MM.1S (cell line): ENCODE measurements around the gene SGPL1.

Source experiments
- DNase-seq: peaks from one replicate; pipeline ENCODE4 v3.0.0-alpha.2; 2015
- H2AFZ ChIP-seq: fragments of 300-600 bp; sonication (generic); 2 replicates; pipeline ENCODE4 v1.6.0; 2016; ENCODE audit warnings: antibody characterized with exemption, low read length
- H3F3A ChIP-seq: fragments of 300-600 bp; sonication (generic); 2 replicates; pipeline ENCODE4 v1.6.1; 2016; ENCODE audit warnings: mild to moderate bottlenecking, antibody characterized with exemption, low read length, moderate library complexity, mixed read lengths; ENCODE audit not compliant: insufficient read depth
- H3K27ac ChIP-seq: fragments of 300-600 bp; sonication (generic); 2 replicates; pipeline ENCODE4 v1.5.1; 2016; ENCODE audit warnings: mild to moderate bottlenecking, low read length
- H3K27me3 ChIP-seq: fragments of 300-600 bp; sonication (generic); replicated peaks from 2 replicates; pipeline ENCODE4 v1.6.0; 2016; ENCODE audit warnings: low read length; ENCODE audit not compliant: insufficient read depth
- H3K36me3 ChIP-seq: fragments of 300-600 bp; sonication (generic); replicated peaks from 2 replicates; pipeline ENCODE4 v1.6.1; 2016; ENCODE audit warnings: mild to moderate bottlenecking, low read length, mixed read lengths; ENCODE audit not compliant: insufficient read depth
- H3K4me1 ChIP-seq: fragments of 300-600 bp; sonication (generic); 2 replicates; pipeline ENCODE4 v1.6.1; 2016; ENCODE audit warnings: low read length, mixed read lengths
- H3K4me2 ChIP-seq: fragments of 300-600 bp; sonication (generic); 2 replicates; pipeline ENCODE4 v1.6.0; 2016; ENCODE audit warnings: low read depth, low read length
- H3K4me3 ChIP-seq: fragments of 300-600 bp; sonication (generic); 2 replicates; pipeline ENCODE4 v1.5.1; 2016; ENCODE audit warnings: low read length, mixed read lengths
- H3K79me2 ChIP-seq: fragments of 300-600 bp; sonication (generic); 2 replicates; pipeline ENCODE4 v1.6.1; 2016; ENCODE audit warnings: mixed run types, low read length, mixed read lengths
- H3K9ac ChIP-seq: fragments of 300-600 bp; sonication (generic); 2 replicates; pipeline ENCODE4 v1.6.1; 2016; ENCODE audit warnings: low read length, mixed read lengths
- H3K9me2 ChIP-seq: fragments of 300-600 bp; sonication (generic); replicated peaks from 2 replicates; pipeline ENCODE4 v1.6.1; 2016; ENCODE audit warnings: mild to moderate bottlenecking, low read length, mixed read lengths; ENCODE audit not compliant: insufficient read depth
- H3K9me3 ChIP-seq: fragments of 300-600 bp; sonication (generic); replicated peaks from 2 replicates; pipeline ENCODE4 v1.6.1; 2016; ENCODE audit warnings: mild to moderate bottlenecking, low read length, mixed read lengths; ENCODE audit not compliant: insufficient read depth
- H4K20me1 ChIP-seq: fragments of 300-600 bp; sonication (generic); 2 replicates; pipeline ENCODE4 v1.6.1; 2016; ENCODE audit warnings: mild to moderate bottlenecking, low read length, moderate library complexity, mixed read lengths; ENCODE audit not compliant: insufficient read depth
- CTCF ChIP-seq: fragments of 300-600 bp; sonication (generic); IDR thresholded peaks from 2 replicates; pipeline ENCODE4 v1.5.1; 2016; ENCODE audit warnings: antibody characterized with exemption, low read length, mixed read lengths
- EZH2 ChIP-seq: fragments of 300-600 bp; sonication (generic); optimal IDR thresholded peaks from 2 replicates; pipeline ENCODE3; 2017; ENCODE audit warnings: low read depth, mild to moderate bottlenecking, antibody characterized with exemption, low read length, mixed read lengths
- EZH2phosphoT487 ChIP-seq: fragments of 300-600 bp; sonication (generic); IDR thresholded peaks from 2 replicates; pipeline ENCODE4 v1.6.1; 2018; ENCODE audit warnings: antibody characterized with exemption, low read length

SGPL1 gene

DNA sequence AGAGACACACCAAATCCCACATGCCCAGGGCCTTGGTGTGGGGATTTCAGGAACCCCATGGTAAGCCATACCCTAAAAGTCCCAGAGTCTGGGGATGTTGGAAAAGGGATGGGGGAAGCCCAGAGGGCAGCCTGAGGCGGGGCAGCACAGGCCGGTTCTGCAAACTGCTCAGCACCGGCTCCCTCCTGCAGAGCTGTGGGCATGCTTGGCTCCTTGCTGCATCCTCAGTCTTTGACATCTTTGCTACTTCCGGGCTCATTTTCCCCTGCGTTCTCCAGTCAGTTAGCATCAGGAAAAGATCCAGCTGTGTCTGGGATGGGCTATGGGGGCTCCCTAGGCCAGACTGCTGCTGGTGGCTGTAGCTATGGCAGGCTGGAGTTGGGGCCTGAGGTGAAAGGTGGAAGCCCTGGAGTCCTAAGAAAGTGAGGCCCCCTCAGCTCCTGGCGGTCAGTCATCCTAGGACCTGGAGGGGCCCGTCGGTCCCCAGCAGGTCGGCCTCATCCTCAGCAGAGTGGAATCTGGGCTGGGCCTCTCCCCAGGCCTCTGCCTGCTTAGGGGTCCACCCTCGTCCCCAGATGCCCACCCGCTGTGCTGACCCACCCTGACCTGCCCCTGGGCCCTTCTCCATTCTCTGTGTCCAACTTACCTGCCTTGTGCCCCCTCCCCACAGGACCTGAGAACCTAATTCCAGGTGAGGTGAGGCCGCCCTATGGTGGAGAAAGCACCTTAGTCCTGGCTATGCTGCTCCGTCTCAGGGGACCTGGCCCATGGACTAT lies 39.9 kb upstream of the SGPL1 start:
- Histone ChIP-seq H3K27me3 (no peaks in the 10 kb centered on the region), H3K9ac (no peak overlapping the region), H3K79me2 (no peaks in the 10 kb centered on the region), H4K20me1 (no peaks in the 10 kb centered on the region), H3K9me3 (no peaks in the 10 kb centered on the region), H3K36me3 (no peaks in the 10 kb centered on the region), H3K4me1 (no peaks in the 10 kb centered on the region), H3K9me2 (no peaks in the 10 kb centered on the region), H2AFZ (no peak overlapping the region), H3K27ac (no peak overlapping the region), H3K4me2 (no peak overlapping the region), H3K4me3 (no peak overlapping the region), H3F3A (no peaks in the 10 kb centered on the region)
- no peak for TF ChIP-seq EZH2phosphoT487
- TF ChIP-seq EZH2: no peak
- TF ChIP-seq CTCF: no peak
- no peak for DNase-seq

DNA sequence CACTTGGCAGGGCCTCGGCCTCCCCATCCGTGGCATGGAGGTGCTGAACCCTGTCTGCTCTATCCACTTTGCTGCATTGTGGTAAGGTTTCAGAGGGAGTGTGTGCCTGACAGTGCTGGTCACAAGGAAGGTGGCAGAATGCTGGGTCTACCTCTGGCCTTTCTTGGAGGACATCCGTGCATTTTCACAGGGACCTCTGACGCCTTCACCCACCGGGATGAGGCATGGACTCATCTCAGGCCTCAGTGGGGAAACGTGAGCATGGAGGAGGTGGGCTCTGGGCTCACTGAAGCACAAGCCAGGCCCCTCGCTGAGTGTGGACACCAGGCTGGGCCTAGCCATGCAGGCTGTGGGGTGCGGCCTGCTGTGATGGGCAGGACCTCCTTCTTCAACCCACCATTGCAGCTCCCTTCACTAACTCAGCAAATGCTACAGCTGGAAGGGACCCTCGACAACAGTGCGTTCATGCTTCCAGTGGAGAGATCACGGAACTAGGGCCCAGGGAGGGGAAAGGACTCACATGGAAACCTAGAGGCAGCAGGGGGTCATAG lies 39.2 kb upstream of the SGPL1 start:
- Histone ChIP-seq H3K9me2 (no peaks in the 10 kb centered on the region), H3K4me3 (no peak overlapping the region), H2AFZ (no peak overlapping the region), H3K27me3 (no peaks in the 10 kb centered on the region), H4K20me1 (no peaks in the 10 kb centered on the region), H3K9ac (no peak overlapping the region), H3K36me3 (no peaks in the 10 kb centered on the region), H3K79me2 (no peaks in the 10 kb centered on the region), H3K9me3 (no peaks in the 10 kb centered on the region), H3K4me1 (no peaks in the 10 kb centered on the region), H3K27ac (no peak overlapping the region), H3K4me2 (no peak overlapping the region), H3F3A (no peaks in the 10 kb centered on the region)
- TF ChIP-seq CTCF (no peak), EZH2 (no peak), EZH2phosphoT487 (no peak)
- DNase-seq: no peak

GRCh38 chr10:70777063-70777875 lies 38.5 kb upstream of the SGPL1 start:
- Histone ChIP-seq H3K4me2 (no peak overlapping the region), H2AFZ (no peak overlapping the region), H3K79me2 (no peaks in the 10 kb centered on the region), H3F3A (no peaks in the 10 kb centered on the region), H3K27me3 (no peaks in the 10 kb centered on the region), H3K9ac (no peak overlapping the region), H3K4me3 (no peak overlapping the region), H3K9me3 (no peaks in the 10 kb centered on the region), H3K27ac (no peak overlapping the region), H3K36me3 (no peaks in the 10 kb centered on the region), H3K9me2 (no peaks in the 10 kb centered on the region), H3K4me1 (no peaks in the 10 kb centered on the region), H4K20me1 (no peaks in the 10 kb centered on the region)
- no peak for DNase-seq
- TF ChIP-seq CTCF (no peak), EZH2 (no peak), EZH2phosphoT487 (no peak)
